Thyroid gland (tissue), 4 donors: ENCODE data around the gene BTNL3.

Experiments
- POLR2A ChIP-seq, 2 donors: fragments of 450-650 bp; IDR thresholded peaks; one replicate each; pipeline ENCODE4 v1.6.1; 2017; ENCODE audit warnings: antibody characterized with exemption in 2 of 2, mild to moderate bottlenecking in 2 of 2, moderate library complexity in 1 of 2
- TF ChIP-seq, protein P1 (sequence below), 6 experiments: fragments of 200-600 bp in 3 of 6; fragments of 450-650 bp in 3 of 6; sonication (generic) in 3 of 6; IDR thresholded peaks; one replicate each; pipeline ENCODE4 v1.5.1; 2016 to 2019; ENCODE audit warnings: antibody characterized with exemption in 6 of 6, mild to moderate bottlenecking in 2 of 6, inconsistent platforms in 1 of 6, moderate library complexity in 1 of 6

DNA sequence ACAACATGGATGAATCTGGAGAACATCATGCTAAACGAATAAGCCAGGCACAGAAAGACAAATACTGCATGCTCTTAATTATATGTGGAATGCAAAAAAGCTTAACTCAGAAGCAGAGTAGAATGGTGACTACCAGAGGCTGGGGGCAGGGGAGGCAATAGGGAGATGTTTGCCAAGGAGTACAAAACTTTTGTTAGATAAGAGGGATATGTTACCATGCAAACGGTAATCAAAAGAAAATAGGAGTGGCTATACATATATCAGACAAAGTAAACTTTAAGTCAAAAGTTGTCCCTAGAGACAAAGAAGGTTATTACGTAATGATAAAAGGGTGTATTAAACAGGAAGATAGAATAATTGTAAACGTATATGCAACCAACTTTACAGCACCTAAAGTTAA, 17.8 kb upstream of the BTNL3 start:
- TF ChIP-seq, protein P1, sequence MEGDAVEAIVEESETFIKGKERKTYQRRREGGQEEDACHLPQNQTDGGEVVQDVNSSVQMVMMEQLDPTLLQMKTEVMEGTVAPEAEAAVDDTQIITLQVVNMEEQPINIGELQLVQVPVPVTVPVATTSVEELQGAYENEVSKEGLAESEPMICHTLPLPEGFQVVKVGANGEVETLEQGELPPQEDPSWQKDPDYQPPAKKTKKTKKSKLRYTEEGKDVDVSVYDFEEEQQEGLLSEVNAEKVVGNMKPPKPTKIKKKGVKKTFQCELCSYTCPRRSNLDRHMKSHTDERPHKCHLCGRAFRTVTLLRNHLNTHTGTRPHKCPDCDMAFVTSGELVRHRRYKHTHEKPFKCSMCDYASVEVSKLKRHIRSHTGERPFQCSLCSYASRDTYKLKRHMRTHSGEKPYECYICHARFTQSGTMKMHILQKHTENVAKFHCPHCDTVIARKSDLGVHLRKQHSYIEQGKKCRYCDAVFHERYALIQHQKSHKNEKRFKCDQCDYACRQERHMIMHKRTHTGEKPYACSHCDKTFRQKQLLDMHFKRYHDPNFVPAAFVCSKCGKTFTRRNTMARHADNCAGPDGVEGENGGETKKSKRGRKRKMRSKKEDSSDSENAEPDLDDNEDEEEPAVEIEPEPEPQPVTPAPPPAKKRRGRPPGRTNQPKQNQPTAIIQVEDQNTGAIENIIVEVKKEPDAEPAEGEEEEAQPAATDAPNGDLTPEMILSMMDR (IDR thresholded peaks at IDR 0.05), result no peak
- TF ChIP-seq POLR2A (IDR thresholded peaks at IDR 0.05), result no peak
